T-helper 1 cell treated with Interleukin-12 subunit alpha and Interleukin-12 subunit beta and Interleukin-4 antibody, amounts not matched to agents 30 ng/mL and 1 ng/mL, for 36 hours (primary cell): ENCODE data around the gene SPRR5. TPM values are rescaled to one million over a fixed set of nuclear protein-coding genes. Genes with fewer than 3 reads are reported as not detected.

Experiments
- intact Hi-C: fragments of 100-400 bp; cut with micrococcal nuclease; formaldehyde crosslinking; loops from one replicate; pipeline ENCODE4 v1.15.1; 2024
- total RNA-seq: library from RNA; stranded (reverse); gene quantifications from 2 replicates; pipeline ENCODE4 v1.2.3, GENCODE V29; 2022

Gene SPRR5
- total RNA-seq, 1 donor from 2014 or later = not detected

GRCh38 chr1:152942161-152942560, 4.8 kb upstream of the SPRR5 start:
- intact Hi-C loops = no loop called here

- intact Hi-C loops = no loop called here
Measured at GRCh38 chr1:152946248-152946647, 758 bp upstream of the SPRR5 start.

- intact Hi-C loops = no loop called here
Measured at GRCh38 chr1:152951711-152952110, 4.7 kb downstream of the SPRR5 start.

GRCh38 chr1:152953761-152954160, 6.8 kb downstream of the SPRR5 start:
- intact Hi-C loops = no loop called here

- intact Hi-C loops = no loop called here
Measured at GRCh38 chr1:152954436-152954835, 7.4 kb downstream of the SPRR5 start.

- intact Hi-C loops = no loop called here
Measured at GRCh38 chr1:152957561-152957960, 10.6 kb downstream of the SPRR5 start.

- intact Hi-C loops = no loop called here
Measured at GRCh38 chr1:152959273-152959672, 12.3 kb downstream of the SPRR5 start.

- intact Hi-C loops = no loop called here
Measured at GRCh38 chr1:152959801-152960451, 12.9 kb downstream of the SPRR5 start.

- intact Hi-C loops = no loop called here
Measured at GRCh38 chr1:152960452-152961044, 13.5 kb downstream of the SPRR5 start.

- intact Hi-C loops = no loop called here
Measured at GRCh38 chr1:152961226-152961891, 14.4 kb downstream of the SPRR5 start.

- intact Hi-C loops = no loop called here
Measured at GRCh38 chr1:152962876-152963415, 15.9 kb downstream of the SPRR5 start.

- intact Hi-C loops = no loop called here
Measured at GRCh38 chr1:152964536-152964935, 17.5 kb downstream of the SPRR5 start.

- intact Hi-C loops = no loop called here
Measured at GRCh38 chr1:152965853-152966252, 18.8 kb downstream of the SPRR5 start.

- intact Hi-C loops = no loop called here
Measured at GRCh38 chr1:152967201-152967600, 20.2 kb downstream of the SPRR5 start.

GRCh38 chr1:152968248-152968647, 21.2 kb downstream of the SPRR5 start:
- intact Hi-C loops = no loop called here

- intact Hi-C loops = no loop called here
Measured at GRCh38 chr1:152969036-152969435, 22.0 kb downstream of the SPRR5 start.

GRCh38 chr1:152970495-152970894, 23.5 kb downstream of the SPRR5 start, which contains the start of gene SPRR4:
SPRR4 (plus strand) TSS chr1:152970648; CDS start chr1:152971891, 1,243 bp downstream.
- intact Hi-C loops = no loop called here

GRCh38 chr1:152972196-152972886, 25.3 kb downstream of the SPRR5 start:
- intact Hi-C loops = no loop called here

- intact Hi-C loops = no loop called here
Measured at GRCh38 chr1:152976688-152977087, 29.7 kb downstream of the SPRR5 start.

GRCh38 chr1:152977614-152978013, 30.6 kb downstream of the SPRR5 start:
- intact Hi-C loops = no loop called here

- intact Hi-C loops = no loop called here
Measured at GRCh38 chr1:152980676-152981075, 33.7 kb downstream of the SPRR5 start.
